ENCODE measurements around the gene KDM4B. TPM values are rescaled to one million over a fixed set of nuclear protein-coding genes. Genes with fewer than 3 reads are reported as not detected.
A peak's percentile ranks its signal among the peaks of the same experiment; 100 is the strongest.

The KDM4B gene
- polyA plus RNA-seq, 1 of the 3 experiments (the other 2 are of a cell fraction): 12.2 TPM

GRCh38 chr19:5058521-5059212, 89.8 kb downstream of the KDM4B start:
- 82% methylated on average over 21 of the region's 34 CpGs for WGBS (ENCODE audit: low lambda C conversion rate)
- Histone ChIP-seq H3K36me3 (replicated peaks in 1 of 2; ENCODE audit: control insufficient read depth in 1 of 2, insufficient read depth in 2 of 2, low read length in 1 of 2) (peaks cover 16 to 24% of the 10 kb centered on the region in 2 experiments), H3K4me1 (ENCODE audit: control insufficient read depth in 1 of 2, insufficient read depth in 2 of 2, low read depth in 1 of 2, low read length in 1 of 2) (peaks cover 2 to 10% of the 10 kb centered on the region in 2 experiments; a peak in 1 of 4 replicates), H3F3A (replicated peaks; ENCODE audit: insufficient read depth) (no peaks in the 10 kb centered on the region), H3K4me2 (no peak overlapping the region), H4K20me1 (ENCODE audit: insufficient read depth) (0 out of 2 replicates have a peak, but pooled peaks cover 6% of the 10 kb centered on the region), H3K79me2 (ENCODE audit: insufficient read depth) (peaks cover 10% of the 10 kb centered on the region), H3K9ac (no peak overlapping the region), H2AFZ (ENCODE audit: low read depth) (no peak overlapping the region), H3K9me3 (no peaks in the 10 kb centered on the region), H3K27ac (ENCODE audit: low read depth in 2 of 2, low read length in 1 of 2) (no peak overlapping the region), H3K27me3 (ENCODE audit: insufficient read depth) (no peaks in the 10 kb centered on the region), H3K9me2 (no peaks in the 10 kb centered on the region), H3K4me3 (ENCODE audit: low read depth in 2 of 2, low read length in 1 of 2) (no peak overlapping the region)
- ChIA-PET CTCF (interaction anchor here (1.9 kb wide), 1 partner anchor 10 kb away, joined by 10 read pairs; no protein-coding TSS in a partner anchor), POLR2A (interaction anchor here (0.6 kb wide), 1 partner anchor 76 kb away, joined by 4 read pairs; no protein-coding TSS in a partner anchor)
- TF ChIP-seq ELF1 (IDR thresholded peaks at IDR 0.05) (no peak), FOSL2 (IDR thresholded peaks at IDR 0.05; ENCODE audit: borderline replicate concordance, low read depth) (0 out of 2 replicates have a peak, but pooled peaks have one; percentile 10)
- DNase-seq: no peak

- Histone ChIP-seq H3K9me2 (no peaks in the 10 kb centered on the region), H3K9me3 (no peaks in the 10 kb centered on the region), H2AFZ (ENCODE audit: low read depth) (no peak overlapping the region), H3K4me3 (ENCODE audit: low read depth in 2 of 2, low read length in 1 of 2) (no peak overlapping the region), H3K27me3 (ENCODE audit: insufficient read depth) (no peaks in the 10 kb centered on the region), H3K27ac (ENCODE audit: low read depth in 2 of 2, low read length in 1 of 2) (no peak overlapping the region), H3K4me1 (ENCODE audit: control insufficient read depth in 1 of 2, insufficient read depth in 2 of 2, low read depth in 1 of 2, low read length in 1 of 2) (peaks cover 2 to 10% of the 10 kb centered on the region in 2 experiments; a peak in 1 of 4 replicates), H3K36me3 (replicated peaks in 1 of 2; ENCODE audit: control insufficient read depth in 1 of 2, insufficient read depth in 2 of 2, low read length in 1 of 2) (peaks cover 16 to 26% of the 10 kb centered on the region in 2 experiments), H3K4me2 (no peak overlapping the region), H3F3A (replicated peaks; ENCODE audit: insufficient read depth) (no peaks in the 10 kb centered on the region), H3K9ac (no peak overlapping the region), H3K79me2 (ENCODE audit: insufficient read depth) (peaks cover 10% of the 10 kb centered on the region), H4K20me1 (ENCODE audit: insufficient read depth) (0 out of 2 replicates have a peak, but pooled peaks cover 6% of the 10 kb centered on the region)
- ChIA-PET POLR2A (no interaction called here), CTCF (interaction anchor here (1.9 kb wide), 1 partner anchor 10 kb away, joined by 10 read pairs; no protein-coding TSS in a partner anchor)
- DNase-seq: no peak
- 60% methylated on average over 2 of the region's 21 CpGs for WGBS (ENCODE audit: low lambda C conversion rate)
- TF ChIP-seq, protein P1, sequence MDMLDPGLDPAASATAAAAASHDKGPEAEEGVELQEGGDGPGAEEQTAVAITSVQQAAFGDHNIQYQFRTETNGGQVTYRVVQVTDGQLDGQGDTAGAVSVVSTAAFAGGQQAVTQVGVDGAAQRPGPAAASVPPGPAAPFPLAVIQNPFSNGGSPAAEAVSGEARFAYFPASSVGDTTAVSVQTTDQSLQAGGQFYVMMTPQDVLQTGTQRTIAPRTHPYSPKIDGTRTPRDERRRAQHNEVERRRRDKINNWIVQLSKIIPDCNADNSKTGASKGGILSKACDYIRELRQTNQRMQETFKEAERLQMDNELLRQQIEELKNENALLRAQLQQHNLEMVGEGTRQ (IDR thresholded peaks at IDR 0.05; ENCODE audit: borderline replicate concordance, low read depth, low read length): no peak
- TF ChIP-seq RFX5 (IDR thresholded peaks at IDR 0.05; ENCODE audit: low read length) (no peak), GATA2 (CRISPR knock-in tag; IDR thresholded peaks at IDR 0.05) (no peak)
These were observed 90.3 kb downstream of the KDM4B start for GRCh38 chr19:5059213-5059574.

- CTCF ChIA-PET: interaction anchor here (2.1 kb wide), 1 partner anchor 28 kb away, joined by 6 read pairs; no protein-coding TSS in a partner anchor
- Histone ChIP-seq H3K9ac (no peak overlapping the region), H3K27me3 (ENCODE audit: insufficient read depth) (no peaks in the 10 kb centered on the region), H3K4me1 (ENCODE audit: control insufficient read depth in 1 of 2, insufficient read depth in 2 of 2, low read depth in 1 of 2, low read length in 1 of 2) (peaks cover 2 to 10% of the 10 kb centered on the region in 2 experiments; a peak in 1 of 4 replicates), H3K79me2 (ENCODE audit: insufficient read depth) (peaks cover 10% of the 10 kb centered on the region), H3K36me3 (replicated peaks in 1 of 2; ENCODE audit: control insufficient read depth in 1 of 2, insufficient read depth in 2 of 2, low read length in 1 of 2) (peaks cover 16 to 28% of the 10 kb centered on the region in 2 experiments), H3K4me2 (no peak overlapping the region), H3K4me3 (ENCODE audit: low read depth in 2 of 2, low read length in 1 of 2) (no peak overlapping the region), H3K27ac (ENCODE audit: low read depth in 2 of 2, low read length in 1 of 2) (no peak overlapping the region), H3K9me3 (no peaks in the 10 kb centered on the region), H3F3A (replicated peaks; ENCODE audit: insufficient read depth) (no peaks in the 10 kb centered on the region), H2AFZ (ENCODE audit: low read depth) (no peak overlapping the region), H4K20me1 (ENCODE audit: insufficient read depth) (0 out of 2 replicates have a peak, but pooled peaks cover 6% of the 10 kb centered on the region), H3K9me2 (no peaks in the 10 kb centered on the region)
- POLR2A ChIA-PET: no interaction called here
- no peak for DNase-seq
- WGBS (ENCODE audit: low lambda C conversion rate): 95% methylated on average over 9 of the region's 12 CpGs
- no peak for TF ChIP-seq YY1 (IDR thresholded peaks at IDR 0.05; ENCODE audit: low read depth)
- TF ChIP-seq CTCF (IDR thresholded peaks at IDR 0.05): no peak
- TF ChIP-seq, protein P2, sequence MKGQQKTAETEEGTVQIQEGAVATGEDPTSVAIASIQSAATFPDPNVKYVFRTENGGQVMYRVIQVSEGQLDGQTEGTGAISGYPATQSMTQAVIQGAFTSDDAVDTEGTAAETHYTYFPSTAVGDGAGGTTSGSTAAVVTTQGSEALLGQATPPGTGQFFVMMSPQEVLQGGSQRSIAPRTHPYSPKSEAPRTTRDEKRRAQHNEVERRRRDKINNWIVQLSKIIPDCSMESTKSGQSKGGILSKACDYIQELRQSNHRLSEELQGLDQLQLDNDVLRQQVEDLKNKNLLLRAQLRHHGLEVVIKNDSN (IDR thresholded peaks at IDR 0.05; ENCODE audit: borderline replicate concordance, low read depth): no peak
- TF ChIP-seq JUND (IDR thresholded peaks at IDR 0.05): no peak
- no peak for TF ChIP-seq RXRA (IDR thresholded peaks at IDR 0.05; ENCODE audit: borderline replicate concordance, low read depth)
- no peak for TF ChIP-seq TCF12 (IDR thresholded peaks at IDR 0.05)
- no peak for TF ChIP-seq EZH2phosphoT487 (IDR thresholded peaks at IDR 0.05; ENCODE audit: borderline replicate concordance, low read depth)
- no peak for TF ChIP-seq MXI1 (IDR thresholded peaks at IDR 0.05; ENCODE audit: low read depth, low read length)
- TF ChIP-seq, protein P3, sequence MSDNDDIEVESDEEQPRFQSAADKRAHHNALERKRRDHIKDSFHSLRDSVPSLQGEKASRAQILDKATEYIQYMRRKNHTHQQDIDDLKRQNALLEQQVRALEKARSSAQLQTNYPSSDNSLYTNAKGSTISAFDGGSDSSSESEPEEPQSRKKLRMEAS (IDR thresholded peaks at IDR 0.05; ENCODE audit: low read depth): no peak
- TF ChIP-seq RAD21 (IDR thresholded peaks at IDR 0.05; ENCODE audit: low read length): no peak
- TF ChIP-seq TEAD4 (IDR thresholded peaks at IDR 0.05; ENCODE audit: borderline replicate concordance, insufficient read depth): no peak
- TF ChIP-seq, protein P4, sequence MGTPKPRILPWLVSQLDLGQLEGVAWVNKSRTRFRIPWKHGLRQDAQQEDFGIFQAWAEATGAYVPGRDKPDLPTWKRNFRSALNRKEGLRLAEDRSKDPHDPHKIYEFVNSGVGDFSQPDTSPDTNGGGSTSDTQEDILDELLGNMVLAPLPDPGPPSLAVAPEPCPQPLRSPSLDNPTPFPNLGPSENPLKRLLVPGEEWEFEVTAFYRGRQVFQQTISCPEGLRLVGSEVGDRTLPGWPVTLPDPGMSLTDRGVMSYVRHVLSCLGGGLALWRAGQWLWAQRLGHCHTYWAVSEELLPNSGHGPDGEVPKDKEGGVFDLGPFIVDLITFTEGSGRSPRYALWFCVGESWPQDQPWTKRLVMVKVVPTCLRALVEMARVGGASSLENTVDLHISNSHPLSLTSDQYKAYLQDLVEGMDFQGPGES (IDR thresholded peaks at IDR 0.05; ENCODE audit: low read depth, low read length): no peak
These were observed 90.9 kb downstream of the KDM4B start for GRCh38 chr19:5059793-5060192.
